ENCODE measurements around the gene ATG4C.

DNA sequence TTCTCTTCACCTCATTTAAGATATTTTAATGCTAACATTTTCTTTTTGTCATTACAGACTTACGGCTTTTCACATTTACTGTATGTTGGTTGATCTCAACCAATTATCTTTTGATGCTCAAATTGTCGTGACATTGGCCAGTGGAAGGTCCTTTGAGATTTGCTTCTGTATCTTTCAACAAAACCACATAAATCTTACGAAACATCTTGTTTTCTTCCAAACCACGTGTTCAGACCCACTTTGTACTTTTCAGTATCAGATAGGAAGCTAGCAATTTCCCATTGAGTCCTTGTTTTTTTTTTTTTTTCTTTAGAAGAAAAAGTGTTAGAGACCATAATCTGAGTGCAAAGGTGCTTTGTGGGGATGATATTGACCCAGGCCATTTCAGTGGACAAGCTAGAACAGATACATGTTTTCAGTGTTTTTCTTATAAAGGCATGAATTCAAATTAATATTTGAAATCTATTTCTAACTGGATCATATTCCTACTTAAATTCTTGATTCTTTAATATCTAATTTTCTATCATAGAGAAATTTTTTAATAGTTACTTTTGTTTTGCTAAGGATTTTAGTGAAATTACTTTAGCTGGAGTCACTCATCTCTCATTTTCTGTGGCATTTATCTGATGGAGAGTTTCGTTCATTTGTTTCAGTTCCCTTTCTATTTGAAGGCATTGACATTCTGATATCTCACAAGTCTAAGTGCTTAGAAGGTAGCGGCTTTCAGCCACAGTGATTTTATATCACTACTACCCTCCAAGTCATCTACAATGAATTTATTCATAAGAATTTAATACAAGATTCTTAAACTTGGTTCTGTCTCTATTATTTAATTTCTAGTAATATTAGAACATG is 26.7 kb downstream of the ATG4C start:
- TF ChIP-seq, protein P1, sequence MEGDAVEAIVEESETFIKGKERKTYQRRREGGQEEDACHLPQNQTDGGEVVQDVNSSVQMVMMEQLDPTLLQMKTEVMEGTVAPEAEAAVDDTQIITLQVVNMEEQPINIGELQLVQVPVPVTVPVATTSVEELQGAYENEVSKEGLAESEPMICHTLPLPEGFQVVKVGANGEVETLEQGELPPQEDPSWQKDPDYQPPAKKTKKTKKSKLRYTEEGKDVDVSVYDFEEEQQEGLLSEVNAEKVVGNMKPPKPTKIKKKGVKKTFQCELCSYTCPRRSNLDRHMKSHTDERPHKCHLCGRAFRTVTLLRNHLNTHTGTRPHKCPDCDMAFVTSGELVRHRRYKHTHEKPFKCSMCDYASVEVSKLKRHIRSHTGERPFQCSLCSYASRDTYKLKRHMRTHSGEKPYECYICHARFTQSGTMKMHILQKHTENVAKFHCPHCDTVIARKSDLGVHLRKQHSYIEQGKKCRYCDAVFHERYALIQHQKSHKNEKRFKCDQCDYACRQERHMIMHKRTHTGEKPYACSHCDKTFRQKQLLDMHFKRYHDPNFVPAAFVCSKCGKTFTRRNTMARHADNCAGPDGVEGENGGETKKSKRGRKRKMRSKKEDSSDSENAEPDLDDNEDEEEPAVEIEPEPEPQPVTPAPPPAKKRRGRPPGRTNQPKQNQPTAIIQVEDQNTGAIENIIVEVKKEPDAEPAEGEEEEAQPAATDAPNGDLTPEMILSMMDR (conservative IDR thresholded peaks at IDR 0.05) = no peak
- no peak for TF ChIP-seq ZFX (IDR thresholded peaks at IDR 0.05)
